Nephron (organoid): Measurements from ENCODE around the gene LRP1.

Source experiments
- H3K27ac Mint-ChIP-seq, 3 experiments: 2 replicates each; pipeline ENCODE4 v1.8.0; 2020; ENCODE audit warnings: mixed read lengths in 3 of 3, mild to moderate bottlenecking in 2 of 3, moderate library complexity in 1 of 3
- H3K27me3 Mint-ChIP-seq: 2 replicates; pipeline ENCODE4 v1.8.0; 2021; ENCODE audit warnings: low read depth, mild to moderate bottlenecking, moderate library complexity, mixed read lengths
- H3K36me3 Mint-ChIP-seq: 2 replicates; pipeline ENCODE4 v1.8.0; 2020; ENCODE audit warnings: low read depth, mixed read lengths
- H3K4me1 Mint-ChIP-seq: 2 replicates; pipeline ENCODE4 v1.8.0; 2020; ENCODE audit warnings: mixed read lengths
- H3K4me3 Mint-ChIP-seq, 3 experiments: 2 replicates each; pipeline ENCODE4 v1.8.0; 2020; ENCODE audit warnings: mild to moderate bottlenecking in 3 of 3, mixed read lengths in 3 of 3, moderate library complexity in 2 of 3
- H3K9me3 Mint-ChIP-seq: 2 replicates; pipeline ENCODE4 v1.8.0; 2020; ENCODE audit warnings: mixed read lengths
- TF ChIP-seq, protein P1 (sequence below), 3 experiments: fragments of 200-600 bp; sonication (generic); IDR thresholded peaks; one replicate each; pipeline ENCODE4 v1.5.0; 2021; ENCODE audit warnings: antibody characterized with exemption in 3 of 3; ENCODE audit not compliant: unreplicated experiment in 3 of 3

Gene LRP1

DNA sequence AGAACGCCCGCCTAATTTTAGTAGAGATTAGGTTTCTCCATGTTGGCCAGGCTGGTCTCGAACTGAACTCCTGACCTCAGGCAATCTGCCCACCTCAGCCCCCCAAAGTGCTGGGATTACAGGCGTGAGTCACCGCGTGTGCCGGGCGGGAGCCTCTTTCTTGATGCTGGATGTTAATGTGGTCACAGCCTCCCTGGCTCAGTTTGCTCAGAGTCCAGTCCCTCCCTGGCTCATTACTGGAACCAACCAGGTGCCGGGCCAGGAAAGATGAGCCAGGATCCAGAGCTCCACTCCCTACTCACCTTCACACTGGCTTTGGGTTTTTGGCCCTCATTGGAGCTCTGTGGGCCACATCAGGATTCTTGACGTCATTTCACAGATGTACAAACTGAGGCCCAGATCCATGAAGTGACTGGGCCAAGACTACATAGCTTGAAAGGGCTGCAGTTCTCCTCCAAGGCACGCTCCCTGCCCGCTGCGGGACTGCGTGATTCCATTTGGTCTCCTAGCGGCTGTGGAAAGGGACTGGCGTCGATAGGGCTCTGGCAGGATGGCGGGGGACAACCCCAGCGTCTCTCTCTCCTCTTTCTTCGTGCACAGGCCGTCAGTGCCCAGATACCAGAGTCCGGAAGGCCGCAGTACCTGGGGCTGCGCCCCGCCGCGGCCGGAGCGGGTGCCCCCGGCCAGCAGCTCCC is 96.1 kb downstream of the LRP1 start:
- TF ChIP-seq, protein P1, sequence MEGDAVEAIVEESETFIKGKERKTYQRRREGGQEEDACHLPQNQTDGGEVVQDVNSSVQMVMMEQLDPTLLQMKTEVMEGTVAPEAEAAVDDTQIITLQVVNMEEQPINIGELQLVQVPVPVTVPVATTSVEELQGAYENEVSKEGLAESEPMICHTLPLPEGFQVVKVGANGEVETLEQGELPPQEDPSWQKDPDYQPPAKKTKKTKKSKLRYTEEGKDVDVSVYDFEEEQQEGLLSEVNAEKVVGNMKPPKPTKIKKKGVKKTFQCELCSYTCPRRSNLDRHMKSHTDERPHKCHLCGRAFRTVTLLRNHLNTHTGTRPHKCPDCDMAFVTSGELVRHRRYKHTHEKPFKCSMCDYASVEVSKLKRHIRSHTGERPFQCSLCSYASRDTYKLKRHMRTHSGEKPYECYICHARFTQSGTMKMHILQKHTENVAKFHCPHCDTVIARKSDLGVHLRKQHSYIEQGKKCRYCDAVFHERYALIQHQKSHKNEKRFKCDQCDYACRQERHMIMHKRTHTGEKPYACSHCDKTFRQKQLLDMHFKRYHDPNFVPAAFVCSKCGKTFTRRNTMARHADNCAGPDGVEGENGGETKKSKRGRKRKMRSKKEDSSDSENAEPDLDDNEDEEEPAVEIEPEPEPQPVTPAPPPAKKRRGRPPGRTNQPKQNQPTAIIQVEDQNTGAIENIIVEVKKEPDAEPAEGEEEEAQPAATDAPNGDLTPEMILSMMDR (IDR thresholded peaks at IDR 0.05; ENCODE audit: unreplicated experiment in 3 of 3) = no peak
- H3K27me3 Mint-ChIP-seq = peaks cover 76% of the 10 kb centered on the region
- peak overlapping the region in 1 of 3 experiments; percentile 47 for H3K4me3 Mint-ChIP-seq
- no peaks in the 10 kb centered on the region for H3K36me3 Mint-ChIP-seq
- H3K9me3 Mint-ChIP-seq = no peaks in the 10 kb centered on the region
- H3K27ac Mint-ChIP-seq = no peak overlapping the region
- H3K4me1 Mint-ChIP-seq = peaks cover 67% of the 10 kb centered on the region

DNA sequence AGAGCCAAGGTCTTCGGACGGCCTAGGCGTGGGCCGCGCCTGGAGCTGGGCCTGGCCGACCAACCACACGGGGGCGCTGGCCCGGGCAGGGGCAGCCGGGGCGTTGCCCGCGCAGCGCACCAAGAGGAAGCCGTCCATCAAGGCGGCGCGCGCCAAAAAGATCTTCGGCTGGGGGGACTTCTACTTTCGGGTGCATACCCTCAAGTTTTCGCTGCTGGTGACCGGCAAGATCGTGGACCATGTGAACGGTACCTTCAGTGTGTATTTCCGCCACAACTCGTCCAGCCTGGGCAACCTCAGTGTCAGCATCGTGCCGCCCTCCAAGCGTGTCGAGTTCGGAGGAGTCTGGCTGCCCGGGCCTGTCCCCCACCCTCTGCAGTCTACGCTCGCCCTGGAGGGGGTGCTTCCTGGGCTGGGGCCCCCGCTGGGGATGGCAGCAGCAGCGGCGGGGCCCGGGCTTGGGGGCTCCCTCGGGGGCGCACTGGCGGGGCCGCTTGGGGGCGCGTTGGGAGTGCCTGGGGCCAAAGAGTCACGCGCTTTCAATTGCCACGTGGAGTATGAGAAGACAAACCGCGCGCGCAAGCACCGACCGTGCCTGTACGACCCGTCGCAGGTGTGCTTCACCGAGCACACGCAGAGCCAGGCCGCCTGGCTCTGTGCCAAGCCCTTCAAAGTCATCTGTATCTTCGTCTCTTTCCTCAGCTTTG is 96.8 kb downstream of the LRP1 start:
- H3K4me1 Mint-ChIP-seq = peaks cover 69% of the 10 kb centered on the region
- peak overlapping the region; percentile 19 to 24 (median 21) for H3K4me3 Mint-ChIP-seq
- TF ChIP-seq, protein P1 (IDR thresholded peaks at IDR 0.05; ENCODE audit: unreplicated experiment in 3 of 3) = peak; percentile 20 to 57 (median 45)
- H3K36me3 Mint-ChIP-seq = no peaks in the 10 kb centered on the region
- H3K27me3 Mint-ChIP-seq = peaks cover 71% of the 10 kb centered on the region
- no peaks in the 10 kb centered on the region for H3K9me3 Mint-ChIP-seq
- no peak overlapping the region for H3K27ac Mint-ChIP-seq

DNA sequence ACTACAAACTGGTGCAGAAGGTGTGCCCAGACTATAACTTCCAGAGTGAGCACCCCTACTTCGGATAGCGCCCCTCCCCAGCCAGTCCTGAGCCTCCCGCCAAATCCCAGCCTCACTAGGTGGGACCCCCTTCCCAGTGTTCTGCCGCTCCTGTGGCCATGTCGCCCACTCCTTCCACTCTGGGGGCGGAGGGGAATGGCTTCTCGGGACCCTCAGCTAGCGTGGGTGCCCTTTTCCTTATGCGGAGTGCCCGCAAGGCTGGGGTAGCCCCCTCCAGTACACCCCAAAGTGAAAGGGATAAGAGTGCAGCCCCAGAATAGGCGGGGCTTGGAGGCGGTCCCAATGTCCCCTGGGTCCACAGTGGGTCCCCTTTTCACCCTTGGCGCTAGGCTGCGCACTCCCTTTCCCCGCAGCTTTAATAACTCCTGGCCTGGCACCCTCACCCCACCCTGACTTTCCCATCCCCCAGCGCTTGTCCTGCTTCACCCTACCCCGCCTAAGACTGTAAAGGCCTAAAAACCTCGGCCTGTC is 97.5 kb downstream of the LRP1 start:
- no peak overlapping the region for H3K27ac Mint-ChIP-seq
- peak overlapping the region; percentile 19 to 24 (median 21) for H3K4me3 Mint-ChIP-seq

DNA sequence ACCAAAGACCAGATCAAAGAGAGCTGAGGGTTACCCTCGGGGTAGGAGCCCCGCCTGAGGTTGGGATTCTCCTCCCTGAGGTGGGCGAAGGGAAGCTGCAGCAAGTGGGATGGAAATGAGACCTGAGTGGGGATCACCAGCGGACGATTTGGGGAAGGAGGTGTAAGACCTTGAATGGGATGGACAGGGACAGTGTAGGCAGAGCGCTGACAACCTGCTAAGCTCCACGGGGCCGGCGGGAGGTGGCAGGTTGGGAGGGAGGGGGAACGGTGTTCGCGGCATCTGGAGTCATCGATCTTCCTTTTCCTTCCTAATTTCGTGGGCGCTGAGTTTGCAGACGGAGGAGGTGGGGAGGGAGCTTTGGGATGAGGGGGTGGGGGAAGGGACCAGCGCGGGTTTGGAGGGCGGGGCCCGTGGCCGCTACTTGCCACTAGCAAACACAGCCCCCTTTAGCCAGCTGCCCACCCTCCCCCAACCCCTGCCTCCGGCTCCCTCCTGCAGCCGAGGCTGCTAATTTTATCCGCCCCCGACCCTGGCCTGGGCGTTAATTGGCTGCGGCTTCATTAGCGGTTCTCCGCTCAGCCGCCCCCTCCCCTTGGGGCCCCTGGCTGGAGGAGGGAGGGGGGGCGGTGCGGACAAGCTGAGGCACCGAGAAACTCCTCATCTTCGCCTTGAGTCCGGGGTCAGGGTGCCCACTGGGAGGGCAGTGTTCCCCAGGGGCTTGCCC is 98.5 kb downstream of the LRP1 start:
- H3K27ac Mint-ChIP-seq = peak overlapping the region; percentile 16 to 72 (median 16)
- peaks cover 70% of the 10 kb centered on the region for H3K4me1 Mint-ChIP-seq
- no peaks in the 10 kb centered on the region for H3K9me3 Mint-ChIP-seq
- H3K4me3 Mint-ChIP-seq = peak overlapping the region; percentile 72 to 78 (median 76)
- H3K36me3 Mint-ChIP-seq = peaks cover under 1% of the 10 kb centered on the region
- peaks cover 58% of the 10 kb centered on the region for H3K27me3 Mint-ChIP-seq
- TF ChIP-seq, protein P1 (IDR thresholded peaks at IDR 0.05; ENCODE audit: unreplicated experiment in 3 of 3) = no peak

More for the DNA sequence above, 97.5 kb downstream of the LRP1 start:
- TF ChIP-seq, protein P1 (IDR thresholded peaks at IDR 0.05; ENCODE audit: unreplicated experiment in 3 of 3) = no peak
- Mint-ChIP-seq H3K4me1 (peaks cover 72% of the 10 kb centered on the region), H3K9me3 (no peaks in the 10 kb centered on the region), H3K27me3 (peaks cover 67% of the 10 kb centered on the region), H3K36me3 (no peaks in the 10 kb centered on the region)

DNA sequence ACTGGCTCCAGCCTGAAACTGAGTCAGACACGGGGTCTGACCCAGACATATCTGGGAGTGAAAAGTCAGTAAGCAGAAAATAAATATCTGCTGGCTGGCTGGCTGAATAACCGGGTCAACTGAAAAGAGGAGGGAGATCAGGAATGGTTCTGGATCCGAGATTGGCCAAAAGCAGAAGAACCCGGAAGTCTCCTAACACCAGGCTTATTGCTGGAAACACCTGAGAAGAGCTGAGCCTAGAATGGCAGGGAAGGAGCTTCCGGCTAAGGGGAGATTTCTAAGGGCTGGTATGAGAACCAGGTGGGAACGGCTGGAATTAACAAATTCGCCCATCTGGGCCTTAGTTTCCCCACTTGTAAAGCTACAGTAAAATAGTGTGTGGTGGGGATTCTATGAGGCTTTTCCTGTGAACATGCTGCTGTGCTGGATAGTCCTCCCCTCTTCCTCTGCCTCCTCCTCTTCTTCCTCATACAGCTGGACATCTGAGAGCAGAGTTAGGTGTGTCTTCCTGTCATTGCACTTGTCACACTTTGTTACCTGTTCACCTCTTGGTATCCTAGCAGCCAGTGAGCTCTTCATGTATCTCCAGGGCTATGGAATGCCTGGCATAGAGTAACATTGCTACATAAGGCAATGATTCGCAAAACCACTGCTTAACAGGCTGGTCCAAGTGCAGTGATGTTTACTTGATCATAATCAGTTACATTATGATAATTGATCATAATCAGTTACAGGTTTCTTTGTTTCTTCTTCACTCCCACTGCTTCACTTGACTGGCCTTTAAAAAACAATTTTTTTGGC is 99.2 kb downstream of the LRP1 start:
- Mint-ChIP-seq H3K4me3 (peak overlapping the region; percentile 55 to 76 (median 63)), H3K9me3 (no peaks in the 10 kb centered on the region), H3K4me1 (peaks cover 66% of the 10 kb centered on the region), H3K36me3 (peaks cover 6% of the 10 kb centered on the region), H3K27me3 (peaks cover 51% of the 10 kb centered on the region), H3K27ac (peak overlapping the region in 2 of 3 experiments; percentile 5 to 16)
- TF ChIP-seq, protein P1 (IDR thresholded peaks at IDR 0.05; ENCODE audit: unreplicated experiment in 3 of 3) = no peak
